Brain microvascular endothelial cell (primary cell): ENCODE measurements around the gene CYP46A1.

ENCODE experiments used
- DNase-seq: peaks from one replicate; pipeline ENCODE4 v3.0.0-alpha.2; 2020
- H3K27ac ChIP-seq: fragments of 250-450 bp; sonication (Bioruptor Pico); 2 replicates; pipeline ENCODE4 v1.5.1; 2020; ENCODE audit warnings: mild to moderate bottlenecking, moderate library complexity
- H3K27me3 ChIP-seq: fragments of 250-450 bp; sonication (Bioruptor Pico); replicated peaks from 2 replicates; pipeline ENCODE4 v1.5.1; 2020; ENCODE audit warnings: mild to moderate bottlenecking
- H3K36me3 ChIP-seq: fragments of 250-450 bp; sonication (Bioruptor Pico); replicated peaks from 2 replicates; pipeline ENCODE4 v1.5.1; 2020; ENCODE audit warnings: mild to moderate bottlenecking
- H3K4me3 ChIP-seq: 2 replicates; pipeline ENCODE4 v1.5.1; 2011; ENCODE audit warnings: low read depth, mild to moderate bottlenecking, control low read depth, low read length, moderate library complexity
- CTCF ChIP-seq: IDR thresholded peaks from 2 replicates; pipeline ENCODE4 v1.5.1; 2011; ENCODE audit warnings: low read depth, mild to moderate bottlenecking, moderate library complexity, low read length, control low read depth, inconsistent platforms; ENCODE audit errors: missing control alignments
- in situ Hi-C: cut with HindIII; loops from 2 replicates; pipeline ENCODE4 v1.10.0; 2017; ENCODE audit warnings: low sequenced_read_pairs, low pct_ligation_motif_present

The CYP46A1 gene

GRCh38 chr14:99668307-99669295 lies 15.5 kb upstream of the CYP46A1 start:
- Histone ChIP-seq H3K27ac (no peak overlapping the region), H3K36me3 (no peaks in the 10 kb centered on the region), H3K4me3 (no peak overlapping the region), H3K27me3 (no peaks in the 10 kb centered on the region)
- DNase-seq, result no peak
- in situ Hi-C loops, result no loop called here
- no peak for TF ChIP-seq CTCF

GRCh38 chr14:99670361-99671234 lies 13.5 kb upstream of the CYP46A1 start:
- no peaks in the 10 kb centered on the region for H3K36me3 ChIP-seq
- in situ Hi-C loops, result no loop called here
- no peak for TF ChIP-seq CTCF
- H3K4me3 ChIP-seq, result no peak overlapping the region
- DNase-seq, result no peak
- peaks cover 3% of the 10 kb centered on the region for H3K27me3 ChIP-seq
- no peak overlapping the region for H3K27ac ChIP-seq

DNA sequence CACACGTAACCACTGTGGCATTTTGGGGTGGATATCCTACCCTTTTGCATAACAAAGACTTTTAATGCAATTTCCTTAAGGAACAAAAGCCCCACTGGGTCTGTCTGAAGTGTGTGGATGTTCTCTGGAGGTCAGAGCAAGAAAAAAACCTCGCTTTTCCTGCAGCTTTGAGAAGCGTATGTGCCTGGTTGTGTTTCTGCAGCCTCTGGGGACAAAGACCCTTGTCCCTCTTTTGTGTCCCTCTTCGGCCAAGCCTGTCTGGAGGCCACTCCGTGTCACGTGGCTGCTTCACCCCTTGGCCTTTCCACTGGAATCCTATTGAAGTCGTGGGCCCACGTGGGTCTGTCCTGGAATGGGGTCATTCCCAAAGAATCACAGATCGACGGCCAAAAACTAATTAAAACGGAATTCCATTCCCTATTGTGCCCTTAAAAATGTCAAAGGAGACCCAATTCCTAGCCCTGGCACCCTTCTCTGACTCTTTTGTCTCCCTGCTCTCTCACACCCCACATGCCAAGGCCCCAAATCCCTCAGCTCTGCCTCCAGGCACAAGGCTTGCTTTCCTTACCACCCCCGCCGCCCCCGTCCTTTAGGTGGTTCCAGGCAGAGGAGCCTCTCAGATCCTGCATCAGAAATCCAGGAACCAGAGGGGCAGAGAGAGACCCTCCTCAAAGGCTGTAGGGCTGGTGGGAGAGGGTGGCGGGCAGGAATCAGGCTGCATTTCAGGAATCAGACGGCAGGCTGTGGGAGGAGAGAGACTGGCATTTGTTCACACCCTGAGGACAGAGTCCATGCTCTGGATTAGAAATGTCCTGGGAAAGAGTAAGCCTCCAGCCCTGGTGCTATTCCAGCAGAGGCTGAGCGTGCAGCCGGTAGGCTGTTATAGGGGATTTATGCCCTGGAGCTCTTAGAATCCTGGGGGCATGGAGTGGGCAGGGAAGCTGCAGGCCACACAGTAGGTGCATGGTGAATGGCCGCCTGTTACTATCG lies 12.6 kb upstream of the CYP46A1 start:
- H3K36me3 ChIP-seq, result no peaks in the 10 kb centered on the region
- peaks cover 3% of the 10 kb centered on the region for H3K27me3 ChIP-seq
- no peak overlapping the region for H3K4me3 ChIP-seq
- TF ChIP-seq CTCF, result no peak
- DNase-seq, result no peak
- in situ Hi-C loops, result no loop called here
- no peak overlapping the region for H3K27ac ChIP-seq

DNA sequence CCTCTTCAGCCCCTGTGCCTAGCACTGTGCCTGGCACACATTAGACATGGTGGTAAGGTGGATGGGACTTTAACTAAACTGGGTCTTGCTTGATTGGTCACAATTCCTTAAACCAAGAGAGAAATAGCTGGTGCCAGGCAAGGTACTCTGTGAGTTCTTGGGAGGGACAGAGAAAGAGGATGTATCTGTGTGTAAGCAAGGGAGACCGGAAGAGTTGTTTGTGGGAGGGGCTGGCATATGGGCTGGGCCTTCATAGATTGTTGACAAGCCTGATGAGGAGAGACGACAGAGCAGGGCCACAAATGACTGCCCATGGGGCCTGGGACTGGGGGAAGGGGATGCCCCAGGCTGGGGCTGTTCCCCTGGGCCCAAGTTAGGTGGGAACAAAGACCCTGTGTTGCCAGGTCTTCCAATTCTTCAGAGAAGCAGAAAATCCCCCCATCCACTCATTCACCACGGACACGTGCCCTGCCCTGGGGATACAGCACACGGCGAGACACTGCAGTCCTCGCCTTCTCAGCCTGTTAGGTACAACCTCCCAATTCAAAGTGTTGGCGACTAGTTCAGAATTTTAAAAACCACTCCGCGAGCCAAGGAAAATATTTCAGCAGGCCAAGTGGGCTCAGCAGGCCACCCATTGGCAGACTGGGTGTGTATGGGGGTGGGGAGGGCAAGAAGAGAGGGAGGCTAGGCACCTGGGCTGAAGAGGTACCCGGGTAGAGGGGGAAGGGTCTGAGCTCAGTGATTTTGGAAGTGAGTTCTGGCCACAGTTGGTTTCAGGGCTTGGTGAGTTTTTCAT lies 11.4 kb upstream of the CYP46A1 start:
- Histone ChIP-seq H3K27me3 (peaks cover 3% of the 10 kb centered on the region), H3K27ac (no peak overlapping the region), H3K36me3 (no peaks in the 10 kb centered on the region), H3K4me3 (no peak overlapping the region)
- DNase-seq, result no peak
- TF ChIP-seq CTCF, result no peak
- in situ Hi-C loops, result no loop called here
